ENCODE measurements around the gene RAI14. TPM values are rescaled to one million over a fixed set of nuclear protein-coding genes. Genes with fewer than 3 reads are reported as not detected.

The RAI14 gene
- total and polyA plus RNA-seq, 3 donors from 2014 or later, result 34.3 to 54.6 (median 49.6) TPM

- 74 to 77% methylated on average over 4 of the region's 4 CpGs for whole genome bisulfite sequencing, 2 donors
- intact Hi-C loops (cut with DNase I; ENCODE audit: low total_unique reads), result no loop called here
- no peaks in the 10 kb centered on the region for H3K4me1 ChIP-seq
- no peaks in the 10 kb centered on the region for H3K27me3 ChIP-seq
- no peak for DNase-seq
- H3K9me3 ChIP-seq, result no peaks in the 10 kb centered on the region
- no peak overlapping the region for H3K4me3 ChIP-seq
- no peak overlapping the region for H3K27ac ChIP-seq
- no peaks in the 10 kb centered on the region for H3K36me3 ChIP-seq (ENCODE audit: low read depth, missing control alignments)
- TF ChIP-seq POLR2A (IDR thresholded peaks at IDR 0.05), result no peak
- no peak for TF ChIP-seq CTCF (IDR thresholded peaks at IDR 0.05)
Observed at GRCh38 chr5:34660444-34660843, 4.3 kb downstream of the RAI14 start.

DNA sequence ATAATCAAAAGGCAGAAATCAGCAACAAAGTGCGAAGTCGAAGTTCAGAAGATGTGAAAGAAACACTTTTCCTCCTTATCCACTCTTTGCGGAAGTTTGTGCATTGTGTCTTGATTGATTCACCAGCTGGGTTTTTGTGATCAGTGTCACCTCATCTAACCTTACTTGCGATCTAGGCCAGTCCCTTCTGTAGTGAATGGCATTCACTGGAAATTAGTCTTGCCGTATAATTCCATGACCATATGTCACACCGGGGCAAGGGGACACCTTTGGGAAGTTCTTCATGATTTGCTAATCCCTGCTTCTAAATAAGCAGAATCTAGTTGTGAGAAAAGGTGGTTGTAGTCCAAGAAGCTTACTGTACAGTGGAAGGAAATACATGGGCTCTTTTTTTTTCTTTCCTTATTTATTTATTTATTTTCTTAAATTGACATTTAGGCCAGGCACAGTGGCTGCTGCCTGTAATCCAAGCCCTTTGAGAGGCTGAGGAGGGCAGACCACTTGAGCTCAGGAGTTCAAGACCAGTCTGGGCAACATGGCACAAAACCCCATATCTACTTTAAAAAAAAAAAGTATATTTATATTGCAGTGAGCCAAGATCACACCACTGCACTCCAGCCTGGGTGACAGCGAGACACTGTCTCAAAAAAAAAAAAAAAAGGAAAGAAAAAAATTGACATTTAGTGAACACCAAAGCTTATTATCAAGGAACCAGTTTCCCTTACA is 7.8 kb downstream of the RAI14 start:
- intact Hi-C loops (cut with DNase I; ENCODE audit: low total_unique reads), result no loop called here
- TF ChIP-seq POLR2A (IDR thresholded peaks at IDR 0.05), result no peak
- no peak for TF ChIP-seq CTCF (IDR thresholded peaks at IDR 0.05)
- no peak overlapping the region for H3K27ac ChIP-seq
- peaks cover 3% of the 10 kb centered on the region for H3K4me1 ChIP-seq
- no peak for DNase-seq
- no peaks in the 10 kb centered on the region for H3K9me3 ChIP-seq
- 88 to 90% methylated on average over 7 of the region's 7 CpGs for WGBS, 2 donors
- H3K36me3 ChIP-seq (ENCODE audit: low read depth, missing control alignments), result no peaks in the 10 kb centered on the region
- H3K27me3 ChIP-seq, result no peaks in the 10 kb centered on the region
- H3K4me3 ChIP-seq, result no peak overlapping the region

DNA sequence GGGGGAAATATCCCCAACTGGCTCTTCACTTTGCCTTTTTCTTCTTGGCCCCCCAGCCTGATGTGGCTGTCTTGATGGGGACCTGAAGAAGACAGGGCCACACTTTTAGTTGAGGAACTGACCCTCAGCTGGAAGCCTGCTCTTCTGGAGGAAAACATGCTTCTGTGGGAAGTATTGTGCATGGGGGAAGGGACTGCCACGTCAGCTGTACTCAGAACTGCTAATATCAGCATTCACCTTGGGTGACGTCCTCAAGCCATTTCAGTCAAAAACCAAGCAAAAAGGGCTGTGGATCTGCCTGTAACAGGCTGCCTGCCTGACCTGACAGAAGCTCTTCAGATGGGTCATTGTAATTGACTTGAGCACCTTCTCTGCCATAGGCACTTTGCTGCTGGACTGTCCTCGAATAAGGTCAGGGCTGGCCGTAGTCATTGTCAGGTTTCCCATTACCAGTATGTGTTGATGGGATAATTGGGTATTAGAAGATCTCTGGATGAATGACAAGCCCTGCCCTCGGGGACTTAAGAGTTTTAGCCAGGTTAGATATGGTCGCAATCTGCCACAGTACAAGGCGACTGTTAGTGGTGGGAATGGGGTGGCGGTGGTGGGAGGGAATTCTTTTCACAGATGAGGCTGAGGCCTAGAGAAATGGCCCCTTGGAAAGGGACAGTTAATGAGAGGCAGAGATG is 10.4 kb downstream of the RAI14 start:
- WGBS, 2 donors, result 75 to 82% methylated on average over 8 of the region's 8 CpGs
- Histone ChIP-seq H3K27ac (no peak overlapping the region), H3K4me3 (no peak overlapping the region), H3K9me3 (no peaks in the 10 kb centered on the region), H3K4me1 (peaks cover 3% of the 10 kb centered on the region), H3K36me3 (ENCODE audit: low read depth, missing control alignments) (no peaks in the 10 kb centered on the region), H3K27me3 (no peaks in the 10 kb centered on the region)
- intact Hi-C loops (cut with DNase I; ENCODE audit: low total_unique reads), result no loop called here
- TF ChIP-seq CTCF (IDR thresholded peaks at IDR 0.05) (no peak), POLR2A (IDR thresholded peaks at IDR 0.05) (no peak)
- no peak for DNase-seq

DNA sequence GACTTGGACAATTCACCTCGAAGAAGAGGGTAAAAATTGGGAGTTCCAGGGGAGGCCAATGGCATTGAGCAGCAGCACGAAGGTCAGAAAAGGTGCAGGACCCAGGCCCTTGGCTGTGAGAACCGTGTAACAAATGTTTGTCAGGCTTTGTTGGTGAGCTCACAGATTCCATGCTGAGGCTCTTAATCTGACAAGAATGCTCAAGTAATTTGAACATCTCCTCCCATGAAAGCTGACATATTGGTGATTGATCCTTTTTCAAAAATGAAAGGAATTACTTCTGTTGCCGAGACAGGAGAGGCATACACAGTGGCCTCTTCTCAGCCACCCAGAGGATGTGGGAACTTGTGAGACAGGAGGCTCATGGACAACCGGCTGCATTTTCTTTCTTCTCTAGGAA is 11.6 kb downstream of the RAI14 start:
- H3K4me1 ChIP-seq, result peaks cover 3% of the 10 kb centered on the region
- H3K9me3 ChIP-seq, result no peaks in the 10 kb centered on the region
- 84 to 91% methylated on average over 5 of the region's 5 CpGs for WGBS, 2 donors
- TF ChIP-seq POLR2A (IDR thresholded peaks at IDR 0.05) (no peak), CTCF (IDR thresholded peaks at IDR 0.05) (no peak)
- intact Hi-C loops (cut with DNase I; ENCODE audit: low total_unique reads), result no loop called here
- no peaks in the 10 kb centered on the region for H3K36me3 ChIP-seq (ENCODE audit: low read depth, missing control alignments)
- H3K4me3 ChIP-seq, result no peak overlapping the region
- no peak overlapping the region for H3K27ac ChIP-seq
- H3K27me3 ChIP-seq, result no peaks in the 10 kb centered on the region
- no peak for DNase-seq

Data from testis (tissue), 3 donors.